ENCODE data around the gene EPB41L2.

EPB41L2 gene

DNA sequence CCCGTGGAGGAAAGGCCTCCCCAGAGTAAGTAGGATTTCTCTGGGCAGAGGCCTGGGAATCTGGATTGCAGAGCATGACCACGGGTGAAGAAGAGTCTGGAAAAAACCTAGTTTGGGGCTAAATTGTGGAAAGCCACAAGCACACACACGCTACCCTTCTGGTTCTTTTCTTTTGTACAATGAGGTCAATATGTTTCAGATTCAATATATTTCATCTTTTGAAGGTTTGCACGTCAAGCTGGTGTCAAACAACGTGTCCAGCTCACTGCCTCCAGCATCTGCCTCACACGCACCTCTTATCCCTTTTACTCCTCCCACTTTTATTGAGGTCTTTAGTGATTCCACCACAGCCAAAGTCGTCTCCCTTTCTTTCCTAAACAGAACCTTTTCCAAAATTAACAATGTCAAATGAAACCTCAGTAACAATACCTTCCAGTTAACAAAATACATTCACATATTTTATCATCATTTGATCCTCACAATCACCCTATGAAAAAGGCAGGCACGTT, 773 bp upstream of the EPB41L2 start:
- H3K27ac ChIP-seq: no peak overlapping the region

GRCh38 chr6:131062241-131063027, 611 bp downstream of the EPB41L2 start:
- Histone ChIP-seq H3K4me2 (peak overlapping the region; percentile 92), H4K20me1 (peaks cover 16% of the 10 kb centered on the region), H3K27me3 (no peaks in the 10 kb centered on the region), H3K4me3 (peak overlapping the region; percentile 100), H3K36me3 (peaks cover 11% of the 10 kb centered on the region), H3K9me3 (peaks cover 24% of the 10 kb centered on the region), H3K27ac (peak overlapping the region; percentile 93), H3K9ac (peak overlapping the region; percentile 86), H3K4me1 (peaks cover 32% of the 10 kb centered on the region)
- TF ChIP-seq Cebpa-rat (IDR thresholded peaks at IDR 0.05): no peak

More for the DNA sequence above, 773 bp upstream of the EPB41L2 start:
- Histone ChIP-seq H3K9ac (peak overlapping the region; percentile 86), H3K9me3 (peaks cover 10% of the 10 kb centered on the region), H3K4me3 (peak overlapping the region; percentile 100), H3K4me1 (peaks cover 32% of the 10 kb centered on the region), H4K20me1 (peaks cover 16% of the 10 kb centered on the region), H3K27me3 (no peaks in the 10 kb centered on the region), H3K4me2 (peak overlapping the region; percentile 92), H3K36me3 (peaks cover 5% of the 10 kb centered on the region; the same call in 1 of the 2 replicates)
- TF ChIP-seq Cebpa-rat (IDR thresholded peaks at IDR 0.05): no peak

GRCh38 chr6:131061751-131062119, 1.3 kb downstream of the EPB41L2 start:
- peak overlapping the region; percentile 93 for H3K27ac ChIP-seq
- H3K9ac ChIP-seq: peak overlapping the region; percentile 86
- H3K36me3 ChIP-seq: peaks cover 16% of the 10 kb centered on the region
- no peak for TF ChIP-seq Cebpa-rat (IDR thresholded peaks at IDR 0.05)
- peak overlapping the region; percentile 92 for H3K4me2 ChIP-seq
- H3K4me1 ChIP-seq: peaks cover 32% of the 10 kb centered on the region
- H3K4me3 ChIP-seq: peak overlapping the region; percentile 100
- peaks cover 31% of the 10 kb centered on the region for H3K9me3 ChIP-seq
- H4K20me1 ChIP-seq: peaks cover 16% of the 10 kb centered on the region
- H3K27me3 ChIP-seq: no peaks in the 10 kb centered on the region

GRCh38 chr6:131061041-131061750, 1.8 kb downstream of the EPB41L2 start:
- Histone ChIP-seq H3K9ac (peak overlapping the region; percentile 86), H3K27me3 (no peaks in the 10 kb centered on the region), H3K4me2 (peak overlapping the region; percentile 92), H3K27ac (peak overlapping the region; percentile 93), H3K4me1 (peaks cover 32% of the 10 kb centered on the region), H3K4me3 (peak overlapping the region; percentile 100), H3K36me3 (peaks cover 22% of the 10 kb centered on the region), H4K20me1 (peaks cover 16% of the 10 kb centered on the region), H3K9me3 (peaks cover 36% of the 10 kb centered on the region)
- TF ChIP-seq Cebpa-rat (IDR thresholded peaks at IDR 0.05): no peak

DNA sequence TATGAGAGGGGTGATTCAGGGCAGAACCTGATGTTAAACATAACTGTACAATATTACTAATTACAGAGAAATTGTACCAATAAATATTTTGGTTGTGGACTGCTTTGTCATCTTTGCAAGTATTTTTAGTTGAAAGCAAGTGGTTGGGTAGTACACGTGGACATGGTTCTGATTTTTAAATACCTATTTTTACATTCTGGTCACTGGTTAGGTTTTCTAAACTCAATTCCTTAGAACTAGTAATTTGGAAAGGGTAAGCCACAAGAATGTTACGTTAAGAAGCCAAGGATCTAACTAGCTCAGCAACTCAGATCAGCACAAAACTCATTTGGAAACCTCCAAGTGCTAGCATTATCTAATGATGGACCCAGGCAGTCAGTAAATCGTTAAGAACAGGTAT, 2.7 kb downstream of the EPB41L2 start:
- peak overlapping the region; percentile 92 for H3K4me2 ChIP-seq

GRCh38 chr6:131059486-131059885, 3.6 kb downstream of the EPB41L2 start:
- Histone ChIP-seq H3K27ac (no peak overlapping the region), H3K4me1 (peaks cover 32% of the 10 kb centered on the region), H3K9ac (no peak overlapping the region), H4K20me1 (peaks cover 16% of the 10 kb centered on the region), H3K27me3 (no peaks in the 10 kb centered on the region), H3K4me3 (no peak overlapping the region), H3K4me2 (peak overlapping the region; percentile 92; the same call in 1 of the 2 replicates), H3K36me3 (peaks cover 39% of the 10 kb centered on the region), H3K9me3 (peaks cover 53% of the 10 kb centered on the region)
- no peak for TF ChIP-seq Cebpa-rat (IDR thresholded peaks at IDR 0.05)

More for the DNA sequence above, 2.7 kb downstream of the EPB41L2 start:
- Histone ChIP-seq H3K27ac (no peak overlapping the region), H3K27me3 (no peaks in the 10 kb centered on the region), H3K9ac (peak overlapping the region; percentile 86; the same call in 1 of the 2 replicates), H4K20me1 (peaks cover 16% of the 10 kb centered on the region), H3K4me3 (peak overlapping the region; percentile 100; the same call in 1 of the 2 replicates), H3K36me3 (peaks cover 31% of the 10 kb centered on the region), H3K9me3 (peaks cover 45% of the 10 kb centered on the region), H3K4me1 (peaks cover 32% of the 10 kb centered on the region)
- no peak for TF ChIP-seq Cebpa-rat (IDR thresholded peaks at IDR 0.05)

DNA sequence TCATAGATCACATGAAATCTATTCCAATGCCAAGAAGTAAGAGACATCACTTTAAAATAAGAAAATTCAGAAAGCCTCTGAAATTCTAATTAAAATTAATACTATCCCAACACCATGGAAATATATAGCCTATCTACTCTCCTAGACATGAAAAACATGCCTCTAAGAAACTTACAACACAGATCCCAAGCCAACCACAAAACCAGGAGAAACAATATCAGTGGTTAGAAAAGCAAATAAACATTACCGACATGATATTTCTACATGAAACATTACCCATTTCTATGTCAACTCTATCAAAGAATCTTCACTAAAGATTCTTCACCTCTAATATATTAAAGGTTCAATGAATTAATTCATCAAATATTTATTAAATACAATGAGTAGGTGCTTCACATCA, 4.8 kb downstream of the EPB41L2 start:
- H3K9me3 ChIP-seq: peaks cover 66% of the 10 kb centered on the region
- no peak for TF ChIP-seq Cebpa-rat (IDR thresholded peaks at IDR 0.05)
- no peaks in the 10 kb centered on the region for H3K27me3 ChIP-seq

DNA sequence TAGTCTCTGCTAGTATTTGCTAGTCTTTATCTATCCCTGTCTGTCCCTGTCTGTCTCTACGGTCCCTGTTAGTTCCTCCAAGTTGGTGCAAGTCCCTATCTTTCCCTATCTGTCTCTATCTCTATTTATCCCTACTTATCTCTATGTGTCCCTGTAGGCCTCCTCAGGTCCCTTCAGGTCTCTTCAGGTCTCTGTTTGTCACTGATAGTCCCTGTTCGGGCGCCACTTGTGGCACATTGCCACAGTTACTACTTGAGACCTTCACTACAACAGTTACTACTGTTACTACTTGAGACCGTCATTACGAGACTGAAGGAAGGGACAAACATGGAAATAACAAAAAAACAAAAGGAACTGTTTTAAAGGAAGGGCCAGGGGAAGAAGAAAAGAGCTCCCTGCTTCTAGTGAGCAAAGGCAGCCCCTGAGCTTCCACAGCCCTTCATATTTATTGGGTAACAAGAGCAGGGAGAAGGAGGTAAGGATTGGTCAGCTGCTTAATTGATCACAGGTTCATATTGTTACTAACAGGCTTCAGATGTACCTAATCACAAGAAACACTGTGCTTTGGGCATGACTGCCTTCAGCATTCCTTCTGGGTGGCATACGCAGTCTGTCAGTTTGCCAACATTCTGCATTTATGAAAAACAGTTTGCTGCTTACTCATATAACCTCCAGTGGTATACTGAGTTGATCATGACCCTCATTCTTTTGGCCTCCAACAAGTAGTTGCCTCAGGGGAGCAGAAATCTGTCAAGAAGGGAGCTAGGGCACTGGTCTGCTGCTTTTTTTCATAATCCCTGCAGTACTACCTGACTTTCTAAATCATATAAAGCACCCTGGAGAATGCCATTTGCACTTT, 8.4 kb downstream of the EPB41L2 start:
- Histone ChIP-seq H3K4me2 (no peak overlapping the region), H3K27ac (no peak overlapping the region), H3K4me1 (peaks cover under 1% of the 10 kb centered on the region), H3K27me3 (no peaks in the 10 kb centered on the region), H4K20me1 (no peaks in the 10 kb centered on the region), H3K9ac (no peak overlapping the region), H3K9me3 (peaks cover 91% of the 10 kb centered on the region), H3K36me3 (peaks cover 64% of the 10 kb centered on the region), H3K4me3 (peak overlapping the region; percentile 36)
- TF ChIP-seq Cebpa-rat (IDR thresholded peaks at IDR 0.05): no peak

More for the DNA sequence above, 4.8 kb downstream of the EPB41L2 start:
- Histone ChIP-seq H3K4me3 (no peak overlapping the region), H3K27ac (no peak overlapping the region), H3K4me2 (no peak overlapping the region), H3K36me3 (peaks cover 51% of the 10 kb centered on the region), H3K9ac (no peak overlapping the region), H4K20me1 (peaks cover 16% of the 10 kb centered on the region), H3K4me1 (peaks cover 23% of the 10 kb centered on the region)

All from BLaER1 (cell line).